NCI-H2196 treated with DMSO at 0.1 percent for 48 hours (cell line): ENCODE measurements around the gene KIFAP3.
"Not testable (repeated sequence)": the region's sequence is repeated elsewhere in the genome, so short reads cannot be mapped to it uniquely, and the experiment has no call there.

Experiments
- DNase-seq: peaks from one replicate; lab custom pipeline; 2025; ENCODE audit not compliant: unreplicated experiment; lab: John Stamatoyannopoulos, UW

Gene KIFAP3

DNA sequence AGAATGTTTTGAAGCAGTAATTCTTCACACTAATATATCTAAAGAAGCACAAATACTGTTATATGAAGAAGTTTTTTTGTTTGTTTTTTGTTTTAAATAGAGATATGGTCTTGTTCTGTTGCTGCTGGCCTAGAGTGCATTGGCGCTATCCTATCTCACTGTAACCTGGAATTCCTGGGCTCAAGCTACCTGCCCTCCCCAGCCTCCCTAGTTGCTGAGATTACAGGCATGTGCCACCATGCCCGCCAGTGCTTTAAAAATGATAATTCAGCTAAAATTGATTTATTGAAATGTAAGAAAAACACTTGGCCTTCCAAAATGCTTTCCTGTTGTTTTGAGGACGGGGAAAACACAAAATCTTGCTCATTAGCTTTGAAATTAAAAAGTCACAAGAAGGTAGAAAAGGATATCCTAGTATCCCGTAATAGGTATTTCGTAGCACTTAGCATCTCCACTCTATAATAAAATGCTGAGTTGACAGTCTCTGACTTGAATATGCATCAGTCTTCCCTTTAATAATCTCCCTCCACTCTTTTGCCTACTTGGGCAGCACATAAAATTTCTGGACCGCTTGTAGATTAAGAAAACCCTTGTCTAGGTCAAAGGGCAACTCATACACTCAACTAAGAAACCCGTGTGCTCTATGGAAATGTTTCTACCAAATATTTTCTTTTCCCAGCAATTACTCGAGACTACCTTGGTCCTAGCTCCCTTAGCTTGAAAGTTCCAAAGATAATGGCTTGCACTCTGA, 182.1 kb downstream of the KIFAP3 start:
- DNase-seq: no peak

- no peak for DNase-seq
These were observed 183.0 kb downstream of the KIFAP3 start for GRCh38 chr1:169891539-169891885.

DNA sequence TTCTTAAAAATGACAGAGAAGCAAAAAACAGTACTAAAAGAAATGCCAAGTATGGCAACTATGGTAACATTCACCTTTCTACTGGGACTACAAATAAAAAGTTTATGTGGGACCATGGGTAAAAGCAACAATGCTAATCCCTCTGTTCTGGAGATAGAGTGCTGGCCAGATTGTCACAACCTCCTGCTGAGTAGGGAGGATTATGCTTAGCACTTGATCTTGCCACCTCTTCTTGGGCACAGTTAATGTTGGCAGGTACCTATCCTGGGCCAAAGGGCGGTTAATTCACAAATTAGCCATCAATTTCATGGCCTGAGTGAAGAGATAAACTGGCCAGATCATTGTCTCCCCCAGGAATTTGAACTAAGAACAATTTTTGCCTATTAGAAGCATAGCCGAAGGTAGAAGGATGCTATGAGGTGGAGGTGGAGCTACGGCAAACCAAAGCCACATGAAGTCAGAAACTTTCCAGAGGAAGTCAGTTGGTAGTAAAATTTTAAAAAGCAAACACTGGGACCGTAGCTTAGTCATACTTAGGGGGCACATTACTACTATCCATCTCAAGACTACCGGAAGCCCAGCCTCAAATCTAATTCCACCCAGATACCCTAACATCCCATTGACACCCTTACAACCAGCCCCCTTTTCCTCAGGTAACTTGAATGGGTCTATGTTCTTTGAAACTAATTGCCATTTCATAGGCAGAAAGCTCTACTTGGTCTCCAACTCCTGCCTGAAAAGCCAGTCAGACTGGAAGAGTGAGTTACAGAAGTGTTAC, 183.5 kb downstream of the KIFAP3 start:
- DNase-seq: no peak

DNA sequence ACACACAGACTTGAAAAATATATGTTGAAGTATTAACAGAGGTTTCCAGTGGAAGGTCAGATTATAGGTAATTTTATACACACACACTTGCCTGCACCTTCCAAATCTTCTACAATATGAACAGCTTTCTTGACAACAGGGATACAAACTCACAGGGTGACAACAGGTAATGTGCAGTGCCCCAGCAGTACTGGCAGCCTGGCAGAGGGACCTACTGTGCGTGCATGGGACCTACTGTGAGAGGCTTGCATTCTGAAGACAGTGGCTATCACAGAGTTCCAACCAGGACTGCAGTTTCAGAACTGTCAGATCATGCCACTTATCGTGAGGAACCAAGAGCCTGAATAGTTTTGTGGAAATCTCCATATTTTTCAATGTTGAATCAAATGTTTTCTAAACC, 184.6 kb downstream of the KIFAP3 start:
- no peak for DNase-seq

- DNase-seq: no peak
These were observed 187.6 kb downstream of the KIFAP3 start for GRCh38 chr1:169886931-169887330.

- no peak for DNase-seq
These were observed 188.1 kb downstream of the KIFAP3 start for GRCh38 chr1:169886422-169886821.

GRCh38 chr1:169885207-169885606, 189.3 kb downstream of the KIFAP3 start:
- no peak for DNase-seq

GRCh38 chr1:169884634-169885033, 189.9 kb downstream of the KIFAP3 start:
- DNase-seq: no peak

GRCh38 chr1:169882039-169882511, 192.4 kb downstream of the KIFAP3 start:
- no peak for DNase-seq

DNA sequence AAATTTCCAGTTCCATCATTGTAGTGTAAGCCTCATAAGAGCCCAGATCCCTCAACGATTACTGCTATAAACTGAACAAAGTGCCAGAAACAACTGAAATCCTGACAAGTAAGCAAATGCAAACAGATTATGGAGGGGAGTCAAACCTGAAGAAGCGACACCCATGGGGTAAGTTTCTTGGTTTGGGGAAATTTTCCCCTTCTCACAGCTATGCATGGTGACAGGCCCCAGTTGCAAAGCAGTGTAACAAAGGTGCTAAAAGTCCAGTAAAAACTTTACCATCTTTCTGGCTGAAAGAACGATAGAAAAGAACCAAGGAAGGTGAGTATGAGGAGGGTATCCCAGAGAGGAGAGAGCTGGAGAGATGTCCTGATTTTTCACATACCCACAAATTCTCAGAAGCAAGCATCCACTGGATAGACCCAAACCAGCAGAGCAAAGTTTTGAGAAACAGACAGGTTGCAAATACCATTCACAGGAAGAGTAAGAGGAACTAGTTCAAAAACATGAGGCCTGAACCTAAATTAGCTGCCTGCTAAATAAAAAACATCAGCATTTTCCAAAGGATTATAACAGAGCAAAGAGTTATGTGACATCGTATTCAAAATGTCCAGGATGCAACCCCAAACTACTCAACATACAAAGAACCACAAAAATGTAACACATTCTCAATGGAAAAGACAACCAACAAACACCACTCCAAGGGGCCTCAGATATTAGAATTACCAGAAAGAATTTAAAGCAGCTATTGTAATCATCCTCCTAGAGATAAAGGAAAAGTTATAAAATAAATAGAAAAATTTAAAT, 195.3 kb downstream of the KIFAP3 start:
- no peak for DNase-seq

DNA sequence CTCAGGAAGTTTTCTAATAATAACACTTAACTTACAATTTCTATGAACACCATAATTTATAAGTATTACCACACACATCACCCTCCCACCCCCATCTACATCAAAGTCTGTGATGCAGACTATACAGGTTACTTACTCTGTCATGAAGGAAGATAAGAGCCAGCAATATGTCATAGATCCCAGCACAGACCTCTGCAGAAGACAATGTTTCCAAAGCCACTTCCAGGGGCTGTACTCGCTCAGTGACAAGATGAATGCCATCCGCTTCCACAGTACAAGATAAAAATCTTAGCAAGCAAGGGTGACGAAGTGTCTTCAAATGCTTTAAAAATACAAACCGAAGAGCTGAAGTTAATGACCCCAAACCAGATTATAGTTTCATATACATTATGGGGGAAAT, 196.0 kb downstream of the KIFAP3 start:
- DNase-seq: no peak

DNA sequence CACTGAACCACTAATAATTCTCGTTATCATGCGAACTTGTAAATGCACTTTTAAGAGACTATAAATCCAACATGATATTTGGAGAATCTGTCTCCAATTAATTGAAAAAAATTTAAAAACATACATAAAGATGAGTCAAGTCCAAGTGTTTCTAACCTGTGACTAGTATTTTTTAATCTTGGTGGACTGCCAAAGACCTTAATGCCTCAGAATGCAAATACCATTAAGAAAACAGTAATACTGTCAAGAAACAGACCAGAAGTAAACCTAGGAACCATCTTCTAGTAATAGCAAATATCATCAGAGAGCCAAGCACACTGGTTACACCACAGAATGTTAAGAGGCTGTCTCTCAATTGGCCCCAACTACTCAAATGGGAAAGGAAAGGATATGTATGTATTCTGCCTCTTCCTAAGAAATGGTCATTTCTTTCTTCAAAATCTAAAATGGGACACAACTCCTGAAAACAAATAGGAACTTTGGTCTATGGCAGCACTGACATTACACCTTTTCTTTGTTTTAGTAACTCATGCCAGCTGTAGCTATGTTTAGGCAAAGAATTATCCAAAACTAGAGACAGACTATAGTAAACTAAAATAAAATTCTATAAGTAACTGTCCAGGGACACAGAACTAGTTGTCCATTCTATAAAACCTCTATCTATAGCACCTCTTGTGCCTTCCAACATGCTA, 196.5 kb downstream of the KIFAP3 start:
- no peak for DNase-seq

- no peak for DNase-seq
These were observed 200.3 kb downstream of the KIFAP3 start for GRCh38 chr1:169874229-169874628.

DNA sequence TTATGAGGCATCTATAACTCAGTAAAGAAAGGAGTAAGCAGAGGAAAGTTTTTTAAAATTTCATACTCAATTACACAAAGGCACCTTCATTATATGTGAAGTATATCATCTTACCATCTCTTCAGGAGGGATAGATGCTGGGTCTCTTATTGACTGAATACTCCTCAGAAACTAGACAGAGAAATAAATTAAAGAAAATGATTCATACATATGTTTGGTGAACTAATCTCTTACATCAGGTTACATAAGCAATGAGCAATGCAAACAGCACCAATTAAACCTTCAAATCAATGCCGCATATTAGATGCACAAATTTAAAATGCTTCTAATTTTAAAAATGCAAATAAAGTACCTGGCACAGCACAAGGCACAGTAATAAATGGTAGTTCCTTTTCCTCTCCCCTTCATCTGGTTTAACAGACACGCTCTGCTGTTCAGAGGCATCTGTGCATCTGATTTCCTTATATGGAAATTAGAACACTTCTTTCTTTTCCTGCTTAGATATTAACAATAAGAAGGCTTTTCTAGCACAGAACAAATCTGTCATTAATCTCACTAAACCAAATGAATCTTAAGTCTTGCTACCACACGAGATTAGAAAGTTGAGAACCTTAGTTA, 200.8 kb downstream of the KIFAP3 start:
- no peak for DNase-seq

DNA sequence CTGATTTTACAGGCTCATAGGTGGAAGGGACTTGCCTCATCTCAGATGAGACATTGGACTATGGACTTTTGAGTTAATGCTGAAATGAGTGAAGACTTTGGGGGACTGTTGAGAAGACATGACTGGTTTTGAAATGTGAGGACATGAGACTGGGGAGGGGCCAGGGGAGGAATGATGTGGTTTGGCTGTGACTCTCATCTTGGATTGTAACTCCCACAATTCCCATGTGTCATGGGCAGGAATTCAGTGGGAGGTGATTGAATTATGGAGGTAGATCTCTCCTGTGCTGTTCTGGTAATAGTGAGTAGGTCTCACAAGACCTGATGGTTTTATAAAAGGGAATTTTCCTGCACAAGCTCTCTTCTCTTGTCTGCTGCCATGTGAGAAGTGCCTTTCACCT, 201.6 kb downstream of the KIFAP3 start:
- no peak for DNase-seq

DNA sequence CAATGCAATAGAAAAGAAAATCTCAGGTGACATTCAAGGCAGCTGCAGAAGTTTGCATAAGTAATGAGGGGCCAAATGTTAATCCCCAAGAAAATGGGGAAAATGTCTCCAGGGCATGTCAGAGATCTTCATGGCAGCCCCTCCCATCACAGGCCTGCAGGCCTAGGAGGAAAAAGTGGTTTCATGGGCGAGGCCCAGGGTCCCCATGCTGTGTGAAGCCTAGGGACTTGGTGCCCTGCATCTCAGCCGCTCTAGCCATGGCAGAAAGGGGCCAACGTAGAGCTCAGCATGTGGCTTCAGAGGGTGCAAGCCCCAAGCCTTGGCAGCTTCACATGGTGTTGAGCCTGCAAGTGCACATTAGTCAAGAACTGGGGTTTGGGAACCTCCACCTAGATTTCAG, 202.5 kb downstream of the KIFAP3 start:
- not testable (repeated sequence) for DNase-seq
